ENCODE data around the gene VKORC1.

GRCh38 chr16:31050280-31051030 is 44.1 kb downstream of the VKORC1 start:
- no peak for TF ChIP-seq CTCF (IDR thresholded peaks at IDR 0.05)
- no peak for TF ChIP-seq ZFX (IDR thresholded peaks at IDR 0.05; ENCODE audit: borderline replicate concordance)

Data from 22Rv1 (cell line).